HEK293T (cell line): ENCODE results near the gene ZNF319.

Source experiments
- CTCF ChIA-PET: fragments of 350-600 bp; formaldehyde crosslinking; extraction: SDS; loops from one replicate; lab custom pipeline; 2021; ENCODE audit warnings: antibody characterized with exemption, inconsistent platforms; lab: Yijun Ruan, JAX
- POLR2A ChIA-PET: fragments of 350-600 bp; formaldehyde crosslinking; extraction: SDS; loops from one replicate; lab custom pipeline; 2020; ENCODE audit warnings: antibody characterized with exemption, inconsistent platforms; lab: Yijun Ruan, JAX
- DNase-seq: peaks from one replicate; pipeline ENCODE4 v3.0.0; 2012; ENCODE audit warnings: mixed read lengths; ENCODE audit errors: extremely low spot score
- ARNT ChIP-seq: fragments of 450-650 bp; IDR thresholded peaks from 2 replicates; pipeline ENCODE4 v1.6.1; 2017; ENCODE audit warnings: mild to moderate bottlenecking
- BHLHE40 ChIP-seq: fragments of 450-650 bp; IDR thresholded peaks from 2 replicates; pipeline ENCODE4 v1.6.1; 2016; ENCODE audit warnings: mild to moderate bottlenecking, moderate library complexity, borderline replicate concordance
- CTBP1 ChIP-seq: fragments of 450-650 bp; IDR thresholded peaks from 2 replicates; pipeline ENCODE4 v1.6.1; 2016; ENCODE audit warnings: borderline replicate concordance
- ELF4 ChIP-seq: fragments of 450-650 bp; IDR thresholded peaks from 2 replicates; pipeline ENCODE4 v1.6.1; 2017; ENCODE audit warnings: antibody characterized with exemption
- FOXA1 ChIP-seq: fragments of 450-650 bp; IDR thresholded peaks from 2 replicates; pipeline ENCODE4 v1.6.1; 2016; ENCODE audit warnings: mild to moderate bottlenecking
- FOXK2 ChIP-seq: fragments of 450-650 bp; IDR thresholded peaks from 2 replicates; pipeline ENCODE4 v1.6.1; 2016; ENCODE audit warnings: mild to moderate bottlenecking
- FOXM1 ChIP-seq: fragments of 450-650 bp; IDR thresholded peaks from 2 replicates; pipeline ENCODE4 v1.6.1; 2017; ENCODE audit warnings: mild to moderate bottlenecking, borderline replicate concordance
- HDGF ChIP-seq: fragments of 450-650 bp; IDR thresholded peaks from 2 replicates; pipeline ENCODE4 v1.6.1; 2017; ENCODE audit warnings: antibody characterized with exemption, borderline replicate concordance
- L3MBTL2 ChIP-seq: fragments of 450-650 bp; conservative IDR thresholded peaks from 2 replicates; pipeline ENCODE4 v1.6.1; 2016; ENCODE audit warnings: mild to moderate bottlenecking
- LEF1 ChIP-seq: fragments of 450-650 bp; IDR thresholded peaks from 2 replicates; pipeline ENCODE4 v1.6.1; 2017; ENCODE audit warnings: mild to moderate bottlenecking, borderline replicate concordance
- NFRKB ChIP-seq: fragments of 450-650 bp; IDR thresholded peaks from 2 replicates; pipeline ENCODE4 v1.6.1; 2016; ENCODE audit warnings: mild to moderate bottlenecking, moderate library complexity
- SP1 ChIP-seq: fragments of 450-650 bp; IDR thresholded peaks from 2 replicates; pipeline ENCODE4 v1.6.1; 2017
- SUZ12 ChIP-seq: fragments of 450-650 bp; IDR thresholded peaks from 2 replicates; pipeline ENCODE4 v1.6.1; 2016; ENCODE audit warnings: mild to moderate bottlenecking
- TARDBP ChIP-seq: fragments of 450-650 bp; IDR thresholded peaks from 2 replicates; pipeline ENCODE4 v1.6.1; 2016
- ZNF384 ChIP-seq: fragments of 450-650 bp; IDR thresholded peaks from 2 replicates; pipeline ENCODE4 v1.6.1; 2016
- TF ChIP-seq, protein P1 (sequence below): fragments of 450-650 bp; IDR thresholded peaks from 2 replicates; pipeline ENCODE4 v1.6.1; 2016

ZNF319 gene

DNA sequence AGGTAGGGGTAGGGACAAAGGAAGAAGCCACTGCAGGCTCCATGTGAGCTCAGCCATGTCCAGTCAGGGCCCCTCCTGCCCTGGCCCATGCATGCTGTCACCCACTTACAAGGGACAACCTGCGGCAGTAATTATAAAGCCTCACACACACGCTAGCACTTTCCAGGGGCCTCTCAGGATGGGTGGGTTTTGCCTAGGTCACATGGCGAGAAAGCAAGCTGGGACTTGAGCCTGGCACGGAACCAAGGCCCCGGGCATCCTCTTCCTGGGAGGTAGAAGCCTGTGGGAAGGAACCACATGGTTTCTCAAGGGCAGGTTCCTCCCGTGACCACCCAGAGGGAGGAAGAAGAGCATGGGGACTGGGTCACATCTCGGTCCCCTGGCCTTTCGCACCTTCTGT, 7.0 kb downstream of the ZNF319 start:
- TF ChIP-seq HDGF (no peak), ZNF384 (no peak), LEF1 (no peak), TARDBP (no peak)
- POLR2A ChIA-PET, result interaction anchor here (1.1 kb wide), 1 partner anchor 9 kb away, joined by 5 read pairs; no protein-coding TSS in a partner anchor
- DNase-seq, result no peak
- CTCF ChIA-PET, result no interaction called here

DNA sequence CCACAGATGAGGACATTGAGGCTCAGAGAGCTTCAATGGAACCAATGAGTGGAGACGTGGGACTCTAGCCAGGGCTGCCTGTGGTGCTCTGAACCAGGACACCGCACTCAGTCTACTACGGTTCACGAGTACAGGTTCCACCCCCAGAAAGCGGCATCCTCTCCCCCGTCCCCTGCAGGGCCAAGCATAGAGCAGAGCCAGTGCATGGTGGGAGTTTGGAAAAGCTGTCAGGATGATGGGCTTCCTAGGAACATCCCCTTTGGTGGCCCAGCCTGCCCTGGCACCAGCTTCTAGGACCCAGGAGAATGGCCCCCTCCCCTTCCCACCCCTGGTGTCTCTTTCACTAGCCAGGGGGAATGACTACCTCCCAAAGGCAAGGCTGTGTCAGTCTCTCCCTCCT, 8.4 kb downstream of the ZNF319 start:
- CTCF ChIA-PET, result no interaction called here
- POLR2A ChIA-PET, result no interaction called here

DNA sequence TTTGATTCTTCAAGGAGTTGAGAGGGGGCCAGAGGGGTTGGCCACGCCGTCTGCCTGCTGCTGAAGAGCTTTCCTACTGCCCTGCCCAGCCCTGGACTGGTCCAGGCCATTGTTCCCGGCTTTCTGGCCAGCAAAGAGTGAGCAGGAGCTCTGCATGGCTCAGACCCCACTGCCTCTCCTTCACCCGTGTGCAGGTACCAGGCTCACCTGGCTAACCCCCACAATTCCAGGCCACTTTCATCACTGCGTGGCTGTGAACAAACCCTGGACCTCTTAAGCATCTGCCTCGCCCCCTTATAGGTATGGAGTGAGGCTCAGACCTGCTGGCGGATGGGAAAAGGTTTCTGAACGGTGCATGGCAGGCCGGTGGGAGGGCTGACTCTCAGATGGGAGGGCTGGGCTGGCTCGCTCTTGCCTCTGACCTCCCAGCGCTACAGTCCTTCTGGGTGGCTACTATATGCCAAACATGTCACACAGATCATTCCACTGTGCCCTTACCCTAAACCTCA, 8.9 kb downstream of the ZNF319 start:
- DNase-seq, result no peak
- POLR2A ChIA-PET, result no interaction called here
- TF ChIP-seq ELF4 (no peak), SP1 (no peak), SUZ12 (no peak), CTBP1 (no peak), ARNT (no peak), BHLHE40 (no peak), ZNF384 (no peak), FOXM1 (no peak), L3MBTL2 (no peak), TARDBP (no peak), FOXK2 (no peak), NFRKB (no peak), FOXA1 (no peak), HDGF (no peak), LEF1 (no peak)
- TF ChIP-seq, protein P1, sequence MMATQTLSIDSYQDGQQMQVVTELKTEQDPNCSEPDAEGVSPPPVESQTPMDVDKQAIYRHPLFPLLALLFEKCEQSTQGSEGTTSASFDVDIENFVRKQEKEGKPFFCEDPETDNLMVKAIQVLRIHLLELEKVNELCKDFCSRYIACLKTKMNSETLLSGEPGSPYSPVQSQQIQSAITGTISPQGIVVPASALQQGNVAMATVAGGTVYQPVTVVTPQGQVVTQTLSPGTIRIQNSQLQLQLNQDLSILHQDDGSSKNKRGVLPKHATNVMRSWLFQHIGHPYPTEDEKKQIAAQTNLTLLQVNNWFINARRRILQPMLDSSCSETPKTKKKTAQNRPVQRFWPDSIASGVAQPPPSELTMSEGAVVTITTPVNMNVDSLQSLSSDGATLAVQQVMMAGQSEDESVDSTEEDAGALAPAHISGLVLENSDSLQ, result no peak
- CTCF ChIA-PET, result no interaction called here

More for the DNA sequence above, 8.4 kb downstream of the ZNF319 start:
- TF ChIP-seq ZNF384 (no peak), LEF1 (no peak), SUZ12 (no peak), NFRKB (no peak), FOXM1 (no peak), ARNT (no peak), ELF4 (no peak), L3MBTL2 (no peak), FOXA1 (no peak), TARDBP (no peak), FOXK2 (no peak), BHLHE40 (no peak), HDGF (no peak), SP1 (no peak), CTBP1 (no peak)
- TF ChIP-seq, protein P1, result no peak
- DNase-seq, result no peak

DNA sequence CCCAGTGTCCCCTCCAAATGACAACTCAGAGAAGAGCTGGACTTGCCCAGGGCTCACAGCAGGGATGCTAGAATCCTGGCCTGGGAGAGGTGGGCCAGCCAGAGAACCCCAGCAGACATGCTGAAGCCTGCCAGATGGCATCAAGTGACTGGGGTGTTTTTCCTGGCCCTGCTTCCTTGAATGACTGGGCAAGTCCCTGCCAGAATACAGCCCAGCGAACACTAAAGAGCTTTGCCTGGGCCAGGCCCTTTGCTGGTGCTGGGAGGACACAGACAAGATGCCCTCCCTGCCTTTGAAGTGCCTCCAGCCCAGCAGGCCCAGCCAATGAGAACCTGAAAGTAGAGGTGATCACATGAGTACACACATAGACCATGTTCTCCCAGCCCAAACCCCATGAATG, 11.5 kb downstream of the ZNF319 start:
- ChIA-PET CTCF (interaction anchor here (1.2 kb wide), 1 partner anchor 140 kb away, joined by 5 read pairs; the partner anchor contains the start of gene CFAP20), POLR2A (no interaction called here)
- no peak for TF ChIP-seq NFRKB
- TF ChIP-seq FOXA1, result no peak
- TF ChIP-seq CTBP1, result no peak
- TF ChIP-seq, protein P1, result no peak
- TF ChIP-seq SUZ12, result no peak
- TF ChIP-seq SP1, result no peak
- TF ChIP-seq TARDBP, result no peak
- no peak for TF ChIP-seq ZNF384
- TF ChIP-seq L3MBTL2, result no peak
- no peak for TF ChIP-seq HDGF
- no peak for TF ChIP-seq FOXM1
- no peak for TF ChIP-seq ARNT
- TF ChIP-seq LEF1, result no peak
- TF ChIP-seq BHLHE40, result no peak
- TF ChIP-seq ELF4, result no peak
- DNase-seq, result no peak

DNA sequence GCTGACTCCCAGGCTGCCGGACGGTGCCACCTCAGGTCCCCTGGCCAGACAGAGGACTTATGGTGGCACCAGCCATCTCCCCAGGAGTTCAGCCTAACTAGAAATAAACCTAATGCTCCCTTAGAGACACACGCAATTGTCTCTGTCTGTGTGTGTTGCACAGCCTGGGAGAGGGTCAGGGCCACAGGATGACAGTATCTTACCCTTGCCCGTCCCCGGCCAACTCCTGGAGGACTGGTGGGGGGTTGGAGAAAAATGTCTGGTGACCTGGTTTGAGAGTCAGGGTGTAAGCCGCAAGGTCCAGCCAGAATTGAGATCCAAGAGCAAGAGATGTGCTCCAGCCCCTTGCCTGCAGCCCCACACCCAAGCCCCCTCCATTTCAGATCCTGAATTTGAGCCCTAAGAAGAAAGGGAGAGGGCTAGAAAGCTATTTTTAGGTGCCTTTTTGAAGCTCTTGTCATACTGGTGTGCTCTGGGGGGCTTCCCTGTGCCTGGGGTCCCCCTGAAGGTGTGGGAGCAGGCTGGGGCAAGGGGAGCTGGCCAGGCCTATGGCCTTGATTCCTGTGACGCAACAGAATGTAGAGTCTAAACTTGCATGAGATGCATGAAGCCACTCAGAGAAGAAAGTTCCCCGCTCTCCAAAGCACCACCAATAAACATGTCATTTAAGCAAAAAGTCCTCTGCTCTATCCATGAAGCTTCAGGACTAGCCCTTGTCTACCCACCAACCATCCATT, 12.9 kb downstream of the ZNF319 start:
- CTCF ChIA-PET, result no interaction called here
- DNase-seq, result no peak
- POLR2A ChIA-PET, result interaction anchor here (0.5 kb wide), 1 partner anchor 301 kb away, joined by 3 read pairs; no protein-coding TSS in a partner anchor
- no peak for TF ChIP-seq FOXM1

DNA sequence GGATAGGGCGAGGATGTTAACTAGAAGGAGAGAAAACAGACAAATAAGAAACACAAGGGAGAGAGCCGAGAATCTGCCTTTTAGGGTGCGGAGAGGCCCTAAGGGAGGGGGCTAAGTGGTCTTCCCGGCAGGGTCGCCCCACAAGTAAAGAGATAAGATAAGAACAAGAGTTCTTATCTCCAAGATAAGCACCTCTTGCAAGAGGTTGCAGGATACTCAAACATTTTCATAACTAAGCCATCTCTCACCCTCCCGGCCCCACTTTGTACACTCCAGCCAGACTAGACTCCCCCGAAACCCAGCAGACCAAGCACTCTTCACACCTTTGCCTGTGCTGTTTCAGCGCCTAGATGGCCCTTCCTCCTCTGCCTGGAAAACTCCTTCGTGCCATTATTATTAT, 14.3 kb downstream of the ZNF319 start:
- CTCF ChIA-PET, result no interaction called here
- POLR2A ChIA-PET, result no interaction called here
- no peak for TF ChIP-seq SP1
- TF ChIP-seq LEF1, result no peak
- TF ChIP-seq L3MBTL2, result no peak
- TF ChIP-seq FOXM1, result no peak
- no peak for TF ChIP-seq NFRKB
- TF ChIP-seq ELF4, result no peak
- TF ChIP-seq, protein P1, result no peak
- TF ChIP-seq BHLHE40, result no peak
- TF ChIP-seq TARDBP, result no peak
- TF ChIP-seq CTBP1, result no peak
- TF ChIP-seq HDGF, result no peak
- TF ChIP-seq SUZ12, result no peak
- no peak for TF ChIP-seq ZNF384
- TF ChIP-seq FOXA1, result no peak
- no peak for DNase-seq
